OCI-LY1 (cell line): ENCODE results near the gene ID2.

Experiments used
- EZH2 ChIP-seq: fragments of 200-600 bp; sonication (generic), shearing (Covaris generic); IDR thresholded peaks from 2 replicates; pipeline ENCODE4 v1.8.0; 2017; ENCODE audit warnings: borderline replicate concordance, mixed run types, mild to moderate bottlenecking, antibody characterized with exemption, low read length, moderate library complexity, mixed read lengths
- TF ChIP-seq, protein P1 (sequence below): fragments of 200-600 bp; sonication (generic), shearing (Covaris generic); IDR thresholded peaks from 2 replicates; pipeline ENCODE4 v1.5.1; 2017; ENCODE audit warnings: mild to moderate bottlenecking, antibody characterized with exemption, low read length, moderate library complexity, mixed read lengths

DNA sequence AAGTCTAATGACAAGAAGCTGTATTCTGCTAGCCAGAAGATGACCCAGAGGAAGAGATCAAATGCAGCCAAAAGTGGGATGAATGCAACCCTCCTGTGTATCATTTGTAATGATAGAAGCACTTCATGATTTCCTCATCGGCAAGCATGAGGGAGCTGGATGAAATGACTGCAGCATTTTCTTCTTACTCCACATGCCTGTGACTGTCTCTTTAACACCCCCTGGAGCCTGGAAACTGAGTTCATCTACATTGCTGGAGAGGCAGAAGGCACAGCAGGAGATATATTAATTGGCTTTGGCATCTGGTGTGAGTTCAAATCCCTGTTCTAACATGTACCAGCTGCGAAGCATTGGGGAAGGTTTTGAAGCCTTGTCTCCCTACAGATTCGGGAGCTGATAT is 37.7 kb downstream of the ID2 start:
- TF ChIP-seq, protein P1, sequence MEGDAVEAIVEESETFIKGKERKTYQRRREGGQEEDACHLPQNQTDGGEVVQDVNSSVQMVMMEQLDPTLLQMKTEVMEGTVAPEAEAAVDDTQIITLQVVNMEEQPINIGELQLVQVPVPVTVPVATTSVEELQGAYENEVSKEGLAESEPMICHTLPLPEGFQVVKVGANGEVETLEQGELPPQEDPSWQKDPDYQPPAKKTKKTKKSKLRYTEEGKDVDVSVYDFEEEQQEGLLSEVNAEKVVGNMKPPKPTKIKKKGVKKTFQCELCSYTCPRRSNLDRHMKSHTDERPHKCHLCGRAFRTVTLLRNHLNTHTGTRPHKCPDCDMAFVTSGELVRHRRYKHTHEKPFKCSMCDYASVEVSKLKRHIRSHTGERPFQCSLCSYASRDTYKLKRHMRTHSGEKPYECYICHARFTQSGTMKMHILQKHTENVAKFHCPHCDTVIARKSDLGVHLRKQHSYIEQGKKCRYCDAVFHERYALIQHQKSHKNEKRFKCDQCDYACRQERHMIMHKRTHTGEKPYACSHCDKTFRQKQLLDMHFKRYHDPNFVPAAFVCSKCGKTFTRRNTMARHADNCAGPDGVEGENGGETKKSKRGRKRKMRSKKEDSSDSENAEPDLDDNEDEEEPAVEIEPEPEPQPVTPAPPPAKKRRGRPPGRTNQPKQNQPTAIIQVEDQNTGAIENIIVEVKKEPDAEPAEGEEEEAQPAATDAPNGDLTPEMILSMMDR = no peak
- TF ChIP-seq EZH2 = no peak
